Hepatocyte (in vitro differentiated cells): ENCODE measurements around the gene HOXD1.
A peak's percentile ranks its signal among the peaks of the same experiment; 100 is the strongest.

Experiments used
- CTCF ChIP-seq: fragments of 200-600 bp; sonication (generic); IDR thresholded peaks from 2 replicates; pipeline ENCODE4 v1.5.1; 2016; ENCODE audit warnings: antibody characterized with exemption, mild to moderate bottlenecking; ENCODE audit not compliant: poor library complexity
- EZH2 ChIP-seq: fragments of 200-600 bp; sonication (generic); IDR thresholded peaks from 2 replicates; pipeline ENCODE4 v1.6.1; 2016; ENCODE audit warnings: antibody characterized with exemption, mild to moderate bottlenecking, borderline replicate concordance

GRCh38 chr2:176151442-176152287 lies 36.8 kb upstream of the HOXD1 start, which contains the start of gene HOXD4:
- TF ChIP-seq CTCF (no peak), EZH2 (peak; percentile 96)
